HepG2 (cell line): ENCODE data around the gene TNP2. TPM values are rescaled to one million over a fixed set of nuclear protein-coding genes. Genes with fewer than 3 reads are reported as not detected.

Source experiments
- ARNT2 ChIP-seq: sonication (generic); formaldehyde crosslinking; IDR thresholded peaks from 2 replicates; pipeline ENCODE4 v1.8.0; 2022; ENCODE audit warnings: mild to moderate bottlenecking, low read depth, missing genetic modification reagents, moderate library complexity
- CC2D1A ChIP-seq: sonication (generic); formaldehyde crosslinking; IDR thresholded peaks from 2 replicates; pipeline ENCODE4 v1.8.1; 2023; ENCODE audit warnings: mild to moderate bottlenecking, missing genetic modification reagents
- CCAR2 ChIP-seq: fragments of 200-400 bp; formaldehyde crosslinking; optimal IDR thresholded peaks from 2 replicates; pipeline ENCODE3; 2018; ENCODE audit warnings: low read depth, mild to moderate bottlenecking, low read length, moderate library complexity
- DPF2 ChIP-seq: sonication (generic); formaldehyde crosslinking; IDR thresholded peaks from 2 replicates; pipeline ENCODE4 v1.4.0; 2020; ENCODE audit warnings: mild to moderate bottlenecking, low read depth, missing genetic modification reagents, borderline replicate concordance
- DRAP1 ChIP-seq: IDR thresholded peaks from 2 replicates; pipeline ENCODE4 v1.6.1; 2016; ENCODE audit warnings: missing genetic modification reagents, missing compliant biosample characterization
- HNRNPUL1 ChIP-seq: fragments of 200-400 bp; formaldehyde crosslinking; IDR thresholded peaks from 2 replicates; pipeline ENCODE4 v1.6.1; 2017; ENCODE audit warnings: low read depth, mild to moderate bottlenecking, low read length, moderate library complexity
- KAT8 ChIP-seq: IDR thresholded peaks from 2 replicates; pipeline ENCODE4 v1.6.1; 2016; ENCODE audit warnings: missing genetic modification reagents, missing compliant biosample characterization
- KDM2A ChIP-seq: sonication (generic); formaldehyde crosslinking; IDR thresholded peaks from 2 replicates; pipeline ENCODE4 v1.4.0; 2020; ENCODE audit warnings: low read depth, missing genetic modification reagents, borderline replicate concordance
- MEF2D ChIP-seq: sonication (generic); formaldehyde crosslinking; IDR thresholded peaks from 2 replicates; pipeline ENCODE4 v1.5.1; 2020; ENCODE audit warnings: mild to moderate bottlenecking, missing genetic modification reagents
- MIER3 ChIP-seq: IDR thresholded peaks from 2 replicates; pipeline ENCODE4 v1.6.1; 2016; ENCODE audit warnings: missing compliant biosample characterization, borderline replicate concordance
- RFXAP ChIP-seq: sonication (generic); formaldehyde crosslinking; IDR thresholded peaks from 2 replicates; pipeline ENCODE4 v1.4.0; 2020; ENCODE audit warnings: missing genetic modification reagents, borderline replicate concordance
- SRSF1 ChIP-seq: fragments of 200-400 bp; formaldehyde crosslinking; optimal IDR thresholded peaks from 2 replicates; pipeline ENCODE3; 2017; ENCODE audit warnings: mild to moderate bottlenecking, low read depth, low read length, moderate library complexity
- TARDBP ChIP-seq: sonication (generic); formaldehyde crosslinking; IDR thresholded peaks from 2 replicates; pipeline ENCODE4 v1.8.0; 2022; ENCODE audit warnings: mild to moderate bottlenecking, missing genetic modification reagents
- TCF7 ChIP-seq: sonication (generic); IDR thresholded peaks from 2 replicates; pipeline ENCODE4 v1.6.1; 2016; ENCODE audit warnings: antibody characterized with exemption, low read depth
- TGIF2 ChIP-seq: IDR thresholded peaks from 2 replicates; pipeline ENCODE4 v1.6.1; 2016; ENCODE audit warnings: control low read depth, missing compliant biosample characterization
- ZFAT ChIP-seq: sonication (generic); formaldehyde crosslinking; conservative IDR thresholded peaks from 2 replicates; pipeline ENCODE4 v1.8.1; 2023; ENCODE audit warnings: missing genetic modification reagents, inconsistent platforms
- ZFP90 ChIP-seq: sonication (generic); formaldehyde crosslinking; IDR thresholded peaks from 2 replicates; pipeline ENCODE4 v1.8.0; 2022; ENCODE audit warnings: missing genetic modification reagents, mild to moderate bottlenecking, inconsistent platforms, borderline replicate concordance
- ZFY ChIP-seq: sonication (generic); formaldehyde crosslinking; IDR thresholded peaks from 2 replicates; pipeline ENCODE4 v1.4.0; 2020; ENCODE audit warnings: missing genetic modification reagents
- ZNF20 ChIP-seq: sonication (generic); formaldehyde crosslinking; IDR thresholded peaks from 2 replicates; pipeline ENCODE4 v1.4.0; 2020; ENCODE audit warnings: mild to moderate bottlenecking, moderate library complexity, missing genetic modification reagents
- ZNF282 ChIP-seq: fragments of 450-650 bp; IDR thresholded peaks from 2 replicates; pipeline ENCODE4 v1.6.1; 2018; ENCODE audit not compliant: partially characterized antibody
- ZNF609 ChIP-seq: sonication (generic); formaldehyde crosslinking; IDR thresholded peaks from 2 replicates; pipeline ENCODE4 v1.4.0; 2020; ENCODE audit warnings: mild to moderate bottlenecking, missing genetic modification reagents, borderline replicate concordance
- ZNF678 ChIP-seq: sonication (generic); formaldehyde crosslinking; IDR thresholded peaks from 2 replicates; pipeline ENCODE4 v1.4.0; 2020; ENCODE audit warnings: mild to moderate bottlenecking, missing genetic modification reagents
- ZNF772 ChIP-seq: sonication (generic); formaldehyde crosslinking; IDR thresholded peaks from 2 replicates; pipeline ENCODE4 v1.5.0; 2020; ENCODE audit warnings: mild to moderate bottlenecking, missing genetic modification reagents
- polyA plus RNA-seq, 8 experiments: library from polyadenylated mRNA; depleted of rRNA in 3 of 8; stranded (reverse) in 7 of 8; unstranded in 1 of 8; fragments of >200 nt; fragmentation: Illumina TruSeq in 4 of 8; extraction: Trizol in 4 of 8; gene quantifications; 2 replicates each; pipeline versions ENCODE4 v1.2.1 to v1.2.3, GENCODE V29; 2011 to 2016; ENCODE audit warnings: low read depth in 4 of 8, missing spikeins in 1 of 8, mixed read lengths in 1 of 8; ENCODE audit not compliant: insufficient read depth in 1 of 8
- total RNA-seq, 5 experiments: library from RNA; depleted of rRNA; stranded (reverse); fragments of >200 nt; fragmentation: Illumina TruSeq; extraction: Trizol; gene quantifications; 2 replicates each; pipeline ENCODE4 v1.2.3, GENCODE V29; 2016; ENCODE audit warnings: low read depth in 1 of 5
- TF ChIP-seq, protein P1 (sequence below): sonication (generic); formaldehyde crosslinking; IDR thresholded peaks from 2 replicates; pipeline ENCODE4 v1.4.0; 2020; ENCODE audit warnings: low read depth, mild to moderate bottlenecking, missing genetic modification reagents

Gene TNP2
- total and polyA plus RNA-seq, 2 of the 13 experiments (the other 11 are each of a cell fraction or from before 2014, with no cell fraction given): not detected

DNA sequence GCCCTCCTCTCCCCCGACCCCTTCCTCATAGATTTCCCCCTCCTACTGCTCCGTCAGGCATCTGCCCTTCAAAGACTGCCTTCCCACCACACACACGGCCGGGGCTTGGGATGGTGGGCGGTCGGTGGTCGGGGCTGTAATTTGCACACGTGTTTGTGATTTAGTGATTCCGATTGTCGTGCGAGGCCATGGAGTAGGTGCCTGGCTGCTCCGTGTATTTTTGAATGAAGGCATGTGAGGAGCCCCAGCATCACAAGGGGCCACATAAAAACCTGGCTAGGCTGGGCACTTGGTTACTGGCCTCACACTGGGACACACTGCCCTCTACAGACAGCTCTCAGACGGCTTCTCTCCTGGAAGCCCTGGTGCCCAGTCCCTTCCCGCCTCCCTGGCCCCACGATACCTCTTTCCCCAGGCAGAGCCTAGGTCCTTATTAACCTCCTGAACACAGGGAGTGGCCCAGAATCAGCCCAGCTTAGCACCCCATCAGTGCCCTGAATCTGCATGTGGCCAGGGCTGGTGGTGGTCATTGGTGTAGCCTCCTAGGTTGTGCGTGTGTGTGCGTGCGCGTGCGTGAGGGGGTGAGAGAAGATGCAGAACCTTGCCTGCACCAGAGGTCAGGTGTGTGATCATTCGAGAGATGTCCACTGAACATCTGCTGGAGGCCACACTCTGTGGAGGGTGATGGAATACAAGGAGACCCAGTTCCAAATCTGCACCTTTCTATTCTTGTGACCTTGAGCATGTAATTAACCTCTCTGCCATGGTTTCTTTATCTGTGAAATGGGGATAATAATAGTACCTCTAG, 11.8 kb downstream of the TNP2 start (continued):
- TF ChIP-seq RFXAP (CRISPR knock-in tag): peak; percentile 74; the same call in 1 of the 2 replicates
- no peak for TF ChIP-seq ZNF20
- TF ChIP-seq ZFAT (CRISPR knock-in tag): no peak; the same call in 1 of the 2 replicates
- peak; percentile 81; the same call in 1 of the 2 replicates for TF ChIP-seq TGIF2
- no peak for TF ChIP-seq ZNF282
- TF ChIP-seq DPF2 (CRISPR knock-in tag): peak; percentile 33
- TF ChIP-seq CC2D1A (CRISPR knock-in tag): no peak
- TF ChIP-seq ARNT2: no peak
- TF ChIP-seq CCAR2: peak; percentile 8
- TF ChIP-seq KDM2A (CRISPR knock-in tag): peak; percentile 74
- TF ChIP-seq, protein P1, sequence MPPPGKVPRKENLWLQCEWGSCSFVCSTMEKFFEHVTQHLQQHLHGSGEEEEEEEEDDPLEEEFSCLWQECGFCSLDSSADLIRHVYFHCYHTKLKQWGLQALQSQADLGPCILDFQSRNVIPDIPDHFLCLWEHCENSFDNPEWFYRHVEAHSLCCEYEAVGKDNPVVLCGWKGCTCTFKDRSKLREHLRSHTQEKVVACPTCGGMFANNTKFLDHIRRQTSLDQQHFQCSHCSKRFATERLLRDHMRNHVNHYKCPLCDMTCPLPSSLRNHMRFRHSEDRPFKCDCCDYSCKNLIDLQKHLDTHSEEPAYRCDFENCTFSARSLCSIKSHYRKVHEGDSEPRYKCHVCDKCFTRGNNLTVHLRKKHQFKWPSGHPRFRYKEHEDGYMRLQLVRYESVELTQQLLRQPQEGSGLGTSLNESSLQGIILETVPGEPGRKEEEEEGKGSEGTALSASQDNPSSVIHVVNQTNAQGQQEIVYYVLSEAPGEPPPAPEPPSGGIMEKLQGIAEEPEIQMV: peak; percentile 91; the same call in 1 of the 2 replicates
- peak; percentile 95 for TF ChIP-seq TARDBP
- no peak for TF ChIP-seq HNRNPUL1
- peak; percentile 78 for TF ChIP-seq ZNF609
- TF ChIP-seq DRAP1 (CRISPR knock-in tag): no peak; the same call in 1 of the 2 replicates
- no peak; the same call in 1 of the 2 replicates for TF ChIP-seq MIER3
- peak; percentile 71; the same call in 1 of the 2 replicates for TF ChIP-seq ZNF678
- peak; percentile 92; the same call in 1 of the 2 replicates for TF ChIP-seq ZFP90 (CRISPR knock-in tag)
- TF ChIP-seq SRSF1: peak; percentile 79
- TF ChIP-seq TCF7: no peak
- TF ChIP-seq KAT8 (CRISPR knock-in tag): no peak
- no peak for TF ChIP-seq ZFY (CRISPR knock-in tag)
- peak; percentile 82; the same call in 1 of the 2 replicates for TF ChIP-seq MEF2D (CRISPR knock-in tag)
- TF ChIP-seq ZNF772: peak; percentile 67; the same call in 1 of the 2 replicates
